ENCODE results near the gene CLOCK. TPM values are rescaled to one million over a fixed set of nuclear protein-coding genes. Genes with fewer than 3 reads are reported as not detected.

Gene CLOCK
- total RNA-seq, 1 experiment from 2014 or later = 24.9 TPM

- no peak for TF ChIP-seq TCF7L2 (IDR thresholded peaks at IDR 0.05; ENCODE audit: low read depth, low read length)
- no peak for DNase-seq (ENCODE audit: low read depth, low spot score)
- peak overlapping the region; percentile 29 to 79 for H3K4me3 ChIP-seq (ENCODE audit: low read depth in 2 of 2, low read length in 2 of 2)
- peaks cover 9% of the 10 kb centered on the region for H3K4me1 ChIP-seq (ENCODE audit: control insufficient read depth, insufficient read depth, low read length)
- no peaks in the 10 kb centered on the region for H3K9me3 ChIP-seq (ENCODE audit: control insufficient read depth, insufficient read depth, low read depth, low read length)
- peaks cover 6% of the 10 kb centered on the region for H3K36me3 ChIP-seq (ENCODE audit: control insufficient read depth, insufficient read depth, low read length)
- ChIA-PET POLR2A (no interaction called here), CTCF (interaction anchor here (0.5 to 0.7 kb wide), 2 partner anchors 62 to 121 kb away, joined by 4 read pairs; no protein-coding TSS in a partner anchor)
- H3K27me3 ChIP-seq (ENCODE audit: control insufficient read depth, insufficient read depth, low read length) = no peaks in the 10 kb centered on the region
- BruUV-seq (replicated peaks) = no TSS peak
- H3K27ac ChIP-seq (ENCODE audit: low read length) = no peak overlapping the region
- no peak for ATAC-seq
- in situ Hi-C loops (cut with HindIII; ENCODE audit: low pct_unique_long_range_greater_than_20kb, low sequenced_read_pairs) = no loop called here
- intact Hi-C loops (cut with micrococcal nuclease; ENCODE audit: unreplicated experiment) = loop anchor here (5.0 kb wide), 1 partner anchor 52 kb away; the partner anchor contains the start of gene SRD5A3
Measured at GRCh38 chr4:55398966-55399365, 147.7 kb downstream of the CLOCK start.

- intact Hi-C loops (cut with micrococcal nuclease; ENCODE audit: unreplicated experiment) = loop anchor here (5.0 kb wide), 1 partner anchor 51 kb away; the partner anchor contains the start of gene SRD5A3
- TF ChIP-seq, protein P1, sequence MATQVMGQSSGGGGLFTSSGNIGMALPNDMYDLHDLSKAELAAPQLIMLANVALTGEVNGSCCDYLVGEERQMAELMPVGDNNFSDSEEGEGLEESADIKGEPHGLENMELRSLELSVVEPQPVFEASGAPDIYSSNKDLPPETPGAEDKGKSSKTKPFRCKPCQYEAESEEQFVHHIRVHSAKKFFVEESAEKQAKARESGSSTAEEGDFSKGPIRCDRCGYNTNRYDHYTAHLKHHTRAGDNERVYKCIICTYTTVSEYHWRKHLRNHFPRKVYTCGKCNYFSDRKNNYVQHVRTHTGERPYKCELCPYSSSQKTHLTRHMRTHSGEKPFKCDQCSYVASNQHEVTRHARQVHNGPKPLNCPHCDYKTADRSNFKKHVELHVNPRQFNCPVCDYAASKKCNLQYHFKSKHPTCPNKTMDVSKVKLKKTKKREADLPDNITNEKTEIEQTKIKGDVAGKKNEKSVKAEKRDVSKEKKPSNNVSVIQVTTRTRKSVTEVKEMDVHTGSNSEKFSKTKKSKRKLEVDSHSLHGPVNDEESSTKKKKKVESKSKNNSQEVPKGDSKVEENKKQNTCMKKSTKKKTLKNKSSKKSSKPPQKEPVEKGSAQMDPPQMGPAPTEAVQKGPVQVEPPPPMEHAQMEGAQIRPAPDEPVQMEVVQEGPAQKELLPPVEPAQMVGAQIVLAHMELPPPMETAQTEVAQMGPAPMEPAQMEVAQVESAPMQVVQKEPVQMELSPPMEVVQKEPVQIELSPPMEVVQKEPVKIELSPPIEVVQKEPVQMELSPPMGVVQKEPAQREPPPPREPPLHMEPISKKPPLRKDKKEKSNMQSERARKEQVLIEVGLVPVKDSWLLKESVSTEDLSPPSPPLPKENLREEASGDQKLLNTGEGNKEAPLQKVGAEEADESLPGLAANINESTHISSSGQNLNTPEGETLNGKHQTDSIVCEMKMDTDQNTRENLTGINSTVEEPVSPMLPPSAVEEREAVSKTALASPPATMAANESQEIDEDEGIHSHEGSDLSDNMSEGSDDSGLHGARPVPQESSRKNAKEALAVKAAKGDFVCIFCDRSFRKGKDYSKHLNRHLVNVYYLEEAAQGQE (IDR thresholded peaks at IDR 0.05; ENCODE audit: insufficient read depth in 1 of 2, low read depth in 2 of 2, low read length in 1 of 2) = no peak
- no peak for TF ChIP-seq TCF7L2 (IDR thresholded peaks at IDR 0.05; ENCODE audit: low read depth, low read length)
- no peak for TF ChIP-seq POLR2AphosphoS5 (IDR thresholded peaks at IDR 0.05; ENCODE audit: low read depth, low read length)
- TF ChIP-seq, protein P2, sequence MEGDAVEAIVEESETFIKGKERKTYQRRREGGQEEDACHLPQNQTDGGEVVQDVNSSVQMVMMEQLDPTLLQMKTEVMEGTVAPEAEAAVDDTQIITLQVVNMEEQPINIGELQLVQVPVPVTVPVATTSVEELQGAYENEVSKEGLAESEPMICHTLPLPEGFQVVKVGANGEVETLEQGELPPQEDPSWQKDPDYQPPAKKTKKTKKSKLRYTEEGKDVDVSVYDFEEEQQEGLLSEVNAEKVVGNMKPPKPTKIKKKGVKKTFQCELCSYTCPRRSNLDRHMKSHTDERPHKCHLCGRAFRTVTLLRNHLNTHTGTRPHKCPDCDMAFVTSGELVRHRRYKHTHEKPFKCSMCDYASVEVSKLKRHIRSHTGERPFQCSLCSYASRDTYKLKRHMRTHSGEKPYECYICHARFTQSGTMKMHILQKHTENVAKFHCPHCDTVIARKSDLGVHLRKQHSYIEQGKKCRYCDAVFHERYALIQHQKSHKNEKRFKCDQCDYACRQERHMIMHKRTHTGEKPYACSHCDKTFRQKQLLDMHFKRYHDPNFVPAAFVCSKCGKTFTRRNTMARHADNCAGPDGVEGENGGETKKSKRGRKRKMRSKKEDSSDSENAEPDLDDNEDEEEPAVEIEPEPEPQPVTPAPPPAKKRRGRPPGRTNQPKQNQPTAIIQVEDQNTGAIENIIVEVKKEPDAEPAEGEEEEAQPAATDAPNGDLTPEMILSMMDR (IDR thresholded peaks at IDR 0.05) = no peak
- TF ChIP-seq SIN3A (IDR thresholded peaks at IDR 0.05; ENCODE audit: borderline replicate concordance, insufficient read depth, low read depth, low read length) = no peak
Measured at GRCh38 chr4:55398461-55398860, 148.2 kb downstream of the CLOCK start.

More at GRCh38 chr4:55398461-55398860, 148.2 kb downstream of the CLOCK start:
- H3K27me3 ChIP-seq (ENCODE audit: control insufficient read depth, insufficient read depth, low read length) = no peaks in the 10 kb centered on the region
- ChIA-PET POLR2A (interaction anchor here (0.6 kb wide), 1 partner anchor 13 kb away, joined by 3 read pairs; no protein-coding TSS in a partner anchor), CTCF (interaction anchor here (0.5 to 0.7 kb wide), 2 partner anchors 61 to 121 kb away, joined by 4 read pairs; no protein-coding TSS in a partner anchor)
- H3K27ac ChIP-seq (ENCODE audit: low read length) = no peak overlapping the region; the same call in 1 of the 2 replicates
- ATAC-seq (no peak), DNase-seq (ENCODE audit: low read depth, low spot score) (no peak)
- peaks cover 3% of the 10 kb centered on the region for H3K36me3 ChIP-seq (ENCODE audit: control insufficient read depth, insufficient read depth, low read length)
- peaks cover 9% of the 10 kb centered on the region for H3K4me1 ChIP-seq (ENCODE audit: control insufficient read depth, insufficient read depth, low read length)
- in situ Hi-C loops (cut with HindIII; ENCODE audit: low pct_unique_long_range_greater_than_20kb, low sequenced_read_pairs) = no loop called here
- no TSS peak for BruUV-seq (replicated peaks)
- H3K9me3 ChIP-seq (ENCODE audit: control insufficient read depth, insufficient read depth, low read depth, low read length) = no peaks in the 10 kb centered on the region
- peak overlapping the region; percentile 79 to 93 for H3K4me3 ChIP-seq (ENCODE audit: low read depth in 2 of 2, low read length in 2 of 2)

All from Panc1 (cell line).